Tibial nerve (tissue), 4 donors: ENCODE data around the gene CERCAM. TPM values are rescaled to one million over a fixed set of nuclear protein-coding genes. Genes with fewer than 3 reads are reported as not detected.
A peak's percentile ranks its signal among the peaks of the same experiment; 100 is the strongest.

ENCODE experiments used
- DNase-seq, 2 donors: peaks; one replicate each; pipeline ENCODE4 v3.0.0-alpha.2; 2019; ENCODE audit warnings: low spot score in 2 of 2
- H3K27ac ChIP-seq, 4 donors: fragments of 200-600 bp; sonication (generic) in 3 of 4; one replicate each; pipeline ENCODE4 v1.5.1; 2017 to 2019; ENCODE audit warnings: mild to moderate bottlenecking in 1 of 4
- H3K27me3 ChIP-seq, 2 donors: fragments of 200-600 bp; sonication (generic) in 1 of 2; one replicate each; pipeline versions ENCODE4 v1.5.1 to v1.6.0; 2017 to 2019
- H3K36me3 ChIP-seq, 3 donors: fragments of 200-600 bp; sonication (generic); one replicate each; pipeline ENCODE4 v1.5.1; 2018 to 2019
- H3K4me1 ChIP-seq, 4 donors: fragments of 200-600 bp; sonication (generic) in 3 of 4; one replicate each; pipeline ENCODE4 v1.5.1; 2017 to 2019
- H3K4me3 ChIP-seq, 4 donors: fragments of 200-600 bp; sonication (generic) in 3 of 4; one replicate each; pipeline ENCODE4 v1.5.1; 2017 to 2019; ENCODE audit warnings: mild to moderate bottlenecking in 1 of 4, moderate library complexity in 1 of 4
- H3K9me3 ChIP-seq, 4 donors: fragments of 200-600 bp; sonication (generic) in 3 of 4; one replicate each; pipeline ENCODE4 v1.5.1; 2017 to 2019
- CTCF ChIP-seq, 5 experiments: fragments of 200-600 bp in 3 of 5; fragments of 450-650 bp in 2 of 5; sonication (generic) in 3 of 5; IDR thresholded peaks; one replicate each; pipeline ENCODE4 v1.5.1; 2016 to 2019; ENCODE audit warnings: antibody characterized with exemption in 5 of 5, mild to moderate bottlenecking in 3 of 5, moderate library complexity in 2 of 5
- EP300 ChIP-seq, 2 donors: sonication (generic); formaldehyde crosslinking; IDR thresholded peaks; one replicate each; pipeline ENCODE4 v1.6.1; 2017; ENCODE audit warnings: antibody characterized with exemption in 2 of 2, mild to moderate bottlenecking in 1 of 2
- POLR2A ChIP-seq, 2 donors: fragments of 450-650 bp; IDR thresholded peaks; one replicate each; pipeline ENCODE4 v1.6.1; 2017; ENCODE audit warnings: antibody characterized with exemption in 2 of 2, mild to moderate bottlenecking in 2 of 2, moderate library complexity in 2 of 2
- WGBS, 2 donors: methylation state at CpG; one replicate each; pipeline ENCODE4 v1.1.5; 2018; 5-methylcytosine and 5-hydroxymethylcytosine counted together
- total RNA-seq, 4 donors: library from RNA; depleted of rRNA; stranded (reverse); fragments of >200 nt; gene quantifications; one replicate each; pipeline ENCODE4 v1.1.0, GENCODE V29; 2016

Gene CERCAM
- total RNA-seq, 4 donors from 2014 or later = 23.7 to 48.2 (median 31.6) TPM

- no peak for TF ChIP-seq POLR2A (IDR thresholded peaks at IDR 0.05)
- no peak for TF ChIP-seq CTCF (IDR thresholded peaks at IDR 0.05)
- no peaks in the 10 kb centered on the region for H3K27me3 ChIP-seq
- no peak for DNase-seq
- no peaks in the 10 kb centered on the region for H3K9me3 ChIP-seq
- peaks cover 0 to 16% (median 9%) of the 10 kb centered on the region in 4 donors for H3K4me1 ChIP-seq
- WGBS, 2 donors = 34 to 35% methylated on average over 14 of the region's 14 CpGs
- peak overlapping the region in 2 of 4 donors; percentile 91 for H3K27ac ChIP-seq
- H3K4me3 ChIP-seq = peak overlapping the region; percentile 79 to 94 (median 88)
- peaks cover 0 to 30% (median 2%) of the 10 kb centered on the region in 3 donors for H3K36me3 ChIP-seq
Measured at GRCh38 chr9:128457207-128457606, 36.5 kb downstream of the CERCAM start.

- Histone ChIP-seq H3K27ac (no peak overlapping the region), H3K9me3 (no peaks in the 10 kb centered on the region), H3K27me3 (no peaks in the 10 kb centered on the region), H3K36me3 (peaks cover 0 to 48% (median 2%) of the 10 kb centered on the region in 3 donors), H3K4me3 (no peak overlapping the region), H3K4me1 (peaks cover 0 to 16% (median 9%) of the 10 kb centered on the region in 4 donors)
- no peak for TF ChIP-seq CTCF (IDR thresholded peaks at IDR 0.05)
- no peak for TF ChIP-seq POLR2A (IDR thresholded peaks at IDR 0.05)
- TF ChIP-seq EP300 (IDR thresholded peaks at IDR 0.05) = no peak
- no peak for DNase-seq
- WGBS, 2 donors = 86 to 94% methylated on average over 3 of the region's 3 CpGs
Measured at GRCh38 chr9:128459011-128459410, 38.4 kb downstream of the CERCAM start.

- H3K36me3 ChIP-seq = peaks cover 0 to 78% (median 0%) of the 10 kb centered on the region in 3 donors
Measured at GRCh38 chr9:128469070-128469469, 48.4 kb downstream of the CERCAM start.

GRCh38 chr9:128470560-128470959 is 49.9 kb downstream of the CERCAM start:
- WGBS, 2 donors = 65% methylated on average over 5 of the region's 5 CpGs
- TF ChIP-seq EP300 (IDR thresholded peaks at IDR 0.05) (no peak), CTCF (IDR thresholded peaks at IDR 0.05) (no peak), POLR2A (IDR thresholded peaks at IDR 0.05) (no peak)
- H3K4me3 ChIP-seq = no peak overlapping the region
- H3K4me1 ChIP-seq = peaks cover 0 to 7% (median 0%) of the 10 kb centered on the region in 4 donors
- H3K27ac ChIP-seq = no peak overlapping the region
- no peaks in the 10 kb centered on the region for H3K9me3 ChIP-seq
- no peaks in the 10 kb centered on the region for H3K27me3 ChIP-seq
- DNase-seq = peak; percentile 22 to 43
- peaks cover 0 to 81% (median 0%) of the 10 kb centered on the region in 3 donors for H3K36me3 ChIP-seq

More at GRCh38 chr9:128469070-128469469, 48.4 kb downstream of the CERCAM start:
- no peak for DNase-seq
- H3K9me3 ChIP-seq = no peaks in the 10 kb centered on the region
- no peak overlapping the region for H3K4me3 ChIP-seq
- WGBS, 2 donors = 90 to 96% methylated on average over 7 of the region's 7 CpGs
- H3K27me3 ChIP-seq = no peaks in the 10 kb centered on the region
- no peak overlapping the region for H3K27ac ChIP-seq
- TF ChIP-seq CTCF (IDR thresholded peaks at IDR 0.05) (no peak), POLR2A (IDR thresholded peaks at IDR 0.05) (no peak), EP300 (IDR thresholded peaks at IDR 0.05) (no peak)
- peaks cover 0 to 7% (median 0%) of the 10 kb centered on the region in 4 donors for H3K4me1 ChIP-seq

- Histone ChIP-seq H3K9me3 (no peaks in the 10 kb centered on the region), H3K27ac (no peak overlapping the region), H3K27me3 (no peaks in the 10 kb centered on the region), H3K4me1 (peaks cover 0 to 7% (median 0%) of the 10 kb centered on the region in 4 donors), H3K36me3 (peaks cover 0 to 84% (median 10%) of the 10 kb centered on the region in 3 donors), H3K4me3 (no peak overlapping the region)
- DNase-seq = no peak
- WGBS, 2 donors = 90 to 95% methylated on average over 5 of the region's 5 CpGs
- no peak for TF ChIP-seq CTCF (IDR thresholded peaks at IDR 0.05)
- TF ChIP-seq EP300 (IDR thresholded peaks at IDR 0.05) = no peak
Measured at GRCh38 chr9:128473104-128473503, 52.4 kb downstream of the CERCAM start.
